Mesenteric fat pad (tissue), 1 donor: Measurements from ENCODE around the gene ACBD5. TPM values are rescaled to one million over a fixed set of nuclear protein-coding genes. Genes with fewer than 3 reads are reported as not detected.

Experiments used
- DNase-seq: peaks from one replicate; pipeline ENCODE4 v3.0.0-alpha.2; 2020; ENCODE audit warnings: low spot score
- total RNA-seq: library from RNA; stranded (reverse); fragmentation: NEBNext Ultra II Directional; extraction: Animal tissue kit (Norgen Biotek cat#: 25700); gene quantifications from one replicate; pipeline ENCODE4 v1.2.1, GENCODE V29; 2021
- donor health status: DM: yes; HTN: yes; CAD: no.

ACBD5 gene
- total RNA-seq, 1 donor from 2014 or later = 26.6 TPM

- no peak for DNase-seq
These were observed 86.8 kb downstream of the ACBD5 start for GRCh38 chr10:27153845-27154193.

GRCh38 chr10:27153329-27153728 is 87.3 kb downstream of the ACBD5 start:
- no peak for DNase-seq

GRCh38 chr10:27152687-27153086 is 87.9 kb downstream of the ACBD5 start:
- no peak for DNase-seq

- DNase-seq = no peak
These were observed 90.3 kb downstream of the ACBD5 start for GRCh38 chr10:27150261-27150660.

- no peak for DNase-seq
These were observed 92.9 kb downstream of the ACBD5 start for GRCh38 chr10:27147701-27148100.

GRCh38 chr10:27145937-27146336 is 94.7 kb downstream of the ACBD5 start:
- DNase-seq = no peak

Other genes with a start within 250 kb of the ACBD5 start
- gene ANKRD26, start 140.3 kb downstream of the ACBD5 start, total RNA-seq = 4.1 TPM
- 89.2 TPM for gene YME1L1, start 86.4 kb downstream of the ACBD5 start, total RNA-seq
- gene MASTL, start 85.4 kb downstream of the ACBD5 start, total RNA-seq = 5.6 TPM